Kasumi-1 (cell line): ENCODE measurements around the gene TMEM244.
"Not testable (repeated sequence)": the region's sequence is repeated elsewhere in the genome, so short reads cannot be mapped to it uniquely, and the experiment has no call there.

Source experiments
- DNase-seq, 2 experiments: peaks; one replicate each; lab custom pipeline; 2025; lab: John Stamatoyannopoulos, UW

The TMEM244 gene

DNA sequence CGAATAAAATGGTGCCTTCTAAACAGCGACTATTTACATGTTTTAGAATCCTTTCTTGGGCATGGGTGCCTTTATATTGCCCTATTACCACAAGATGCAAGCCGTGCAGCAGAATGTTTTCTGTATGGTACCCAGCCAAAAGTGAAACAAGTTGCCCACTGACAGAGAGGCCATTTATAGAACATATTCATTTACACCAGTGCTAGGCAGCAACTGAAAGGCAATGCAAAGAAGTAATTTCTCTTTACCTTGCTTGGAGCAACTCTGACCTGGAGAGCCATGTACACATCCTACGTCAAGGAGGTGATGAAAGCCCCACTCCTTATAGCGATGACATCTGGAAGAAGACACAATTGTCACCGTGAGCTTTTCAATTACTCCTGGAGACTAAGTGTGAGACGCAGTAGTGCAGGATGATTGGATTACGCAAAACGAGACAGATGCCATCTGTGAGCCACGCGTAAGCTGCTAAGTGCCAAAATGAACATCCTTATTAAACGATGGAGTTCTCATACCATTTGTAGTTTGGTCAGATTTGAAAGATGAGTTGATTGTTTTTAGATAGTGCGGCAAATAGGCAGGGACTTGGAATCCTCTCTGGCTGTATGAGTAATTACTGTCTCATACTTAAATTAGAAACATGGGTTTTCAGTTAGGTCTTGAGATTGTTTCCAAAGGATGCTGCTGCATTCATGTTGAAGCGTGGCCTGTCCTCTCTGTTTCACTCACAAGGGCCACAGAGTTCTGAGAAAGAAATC lies at the start of gene TMEM244:
TSS of gene TMEM244 (minus strand) at position 408 of the 758 bp plus-strand sequence. CDS start at position 281, 127 bp downstream.
- DNase-seq = no peak

DNA sequence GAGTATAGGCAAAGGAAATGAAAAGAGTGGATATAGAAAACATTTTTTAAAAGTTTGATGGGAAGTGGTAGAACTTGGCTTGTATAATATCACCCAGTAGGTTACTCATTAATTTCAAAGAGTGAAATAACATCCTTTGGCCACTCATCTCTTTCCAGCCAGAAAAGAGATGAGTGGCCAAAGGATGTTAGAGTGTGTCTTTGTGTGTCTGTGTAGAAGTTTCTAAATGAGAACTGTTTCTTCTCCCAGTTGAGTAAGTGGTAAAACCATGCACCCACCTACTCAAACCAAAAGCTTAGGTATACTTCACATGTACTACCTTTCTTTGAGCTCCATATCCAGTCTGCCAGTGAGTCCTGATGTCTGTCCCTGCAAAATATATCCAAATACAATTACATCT lies 47.7 kb upstream of the TMEM244 start:
- no peak for DNase-seq

DNA sequence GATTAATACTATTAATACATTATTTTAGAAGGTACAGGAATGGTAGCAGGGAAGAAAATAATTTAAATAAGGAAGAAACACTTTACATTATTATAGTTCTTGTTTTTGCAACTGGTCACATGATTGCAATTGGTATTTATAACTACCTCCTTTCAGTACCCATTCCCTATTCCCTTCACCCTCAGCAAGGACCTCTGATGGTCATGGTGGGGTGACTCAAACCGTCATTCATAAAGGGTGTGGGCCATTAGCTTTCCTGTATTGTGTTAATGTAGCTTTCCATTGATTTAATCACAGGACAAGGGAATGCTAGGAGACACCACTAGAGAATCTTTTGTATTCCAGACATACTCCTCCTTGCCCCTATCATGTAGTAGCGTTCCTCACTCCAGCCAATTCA lies 47.2 kb upstream of the TMEM244 start:
- DNase-seq = no peak

DNA sequence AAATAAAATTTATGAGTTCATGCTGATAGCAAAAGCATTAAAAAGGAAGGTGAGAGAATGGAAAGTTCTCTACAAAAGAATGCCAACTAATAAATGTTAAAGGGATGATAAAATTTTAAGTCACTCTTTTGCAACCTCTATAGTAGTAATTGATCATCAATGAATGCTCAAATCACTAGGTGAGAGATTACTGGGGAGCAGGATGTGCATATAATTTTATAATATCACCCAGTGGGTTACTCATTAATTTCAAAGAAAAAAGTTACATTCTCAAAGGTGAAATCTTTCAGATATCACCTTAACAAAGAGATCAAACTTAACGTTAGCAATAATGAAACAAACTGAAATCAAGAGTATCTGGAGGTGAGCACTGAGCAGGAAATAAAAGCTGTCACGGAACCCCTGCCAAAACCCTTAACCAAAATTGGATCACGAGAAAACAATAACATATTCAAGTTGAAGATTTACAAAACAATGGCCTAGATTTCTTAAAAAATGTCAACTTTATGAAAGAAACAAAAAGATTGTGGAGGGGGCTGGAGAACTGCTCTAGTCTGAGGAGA lies 45.5 kb upstream of the TMEM244 start:
- no peak for DNase-seq

GRCh38 chr6:129903082-129903481 lies 42.0 kb upstream of the TMEM244 start:
- DNase-seq = no peak

GRCh38 chr6:129902681-129903080 lies 41.6 kb upstream of the TMEM244 start:
- DNase-seq = no peak

DNA sequence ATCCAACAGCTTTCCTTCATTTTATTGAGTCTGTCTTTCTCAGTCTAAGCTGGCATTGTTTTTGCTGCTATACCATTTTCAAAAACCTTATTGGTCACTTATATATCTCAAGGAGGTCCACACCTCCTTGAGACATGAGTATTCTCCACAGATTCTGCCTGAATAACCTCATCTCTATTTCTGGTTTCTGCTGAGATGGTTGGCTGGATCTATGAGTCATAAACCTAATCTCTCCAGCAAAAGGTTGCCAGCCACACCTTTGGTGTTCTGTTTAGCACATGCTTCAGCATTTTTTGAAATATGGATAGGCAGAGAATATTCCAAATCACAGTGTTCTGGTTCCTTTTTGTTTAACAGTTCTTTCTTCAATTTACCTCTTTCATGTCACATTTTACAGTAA lies 40.8 kb upstream of the TMEM244 start:
- DNase-seq = no peak

DNA sequence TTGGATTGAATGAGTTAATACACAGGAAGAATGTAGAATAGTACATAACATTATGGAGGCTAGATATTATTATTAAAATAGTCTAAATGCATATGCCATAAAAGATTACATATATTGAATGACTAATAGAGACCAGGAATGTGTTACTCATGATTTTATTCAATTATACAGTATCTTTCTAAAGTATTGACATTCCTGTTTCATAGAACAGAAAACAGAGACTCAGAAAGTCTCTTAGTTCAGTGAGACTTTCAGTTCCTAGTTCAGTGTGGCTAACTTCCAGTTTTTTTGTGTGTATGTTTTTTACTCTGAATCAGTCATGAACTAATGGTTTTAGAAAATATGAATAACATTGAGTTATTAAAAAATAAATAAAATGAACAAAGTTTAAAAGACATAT lies 34.6 kb upstream of the TMEM244 start:
- DNase-seq = no peak

GRCh38 chr6:129894921-129895320 lies 33.8 kb upstream of the TMEM244 start:
- DNase-seq = no peak

DNA sequence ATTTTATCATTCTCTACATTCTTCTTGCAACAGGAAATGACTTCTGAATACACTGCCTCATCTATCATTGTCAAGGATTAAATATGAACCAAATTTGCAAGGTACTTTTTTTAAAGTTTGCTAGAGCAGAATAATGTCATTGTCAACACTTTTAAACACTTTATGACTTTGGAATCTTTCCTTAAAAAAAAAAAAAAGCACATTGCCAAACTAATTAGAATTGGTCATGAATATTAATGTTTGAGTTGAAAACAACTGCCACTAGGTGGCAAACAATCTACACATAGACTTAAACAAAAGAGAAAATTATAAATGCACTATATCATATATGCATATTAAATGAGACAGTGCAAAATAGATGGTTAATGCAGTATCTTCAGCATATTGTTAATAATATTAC lies 32.5 kb upstream of the TMEM244 start:
- peak; percentile 6 to 19 for DNase-seq

GRCh38 chr6:129890701-129891100 lies 29.6 kb upstream of the TMEM244 start:
- no peak for DNase-seq

- DNase-seq = no peak
These were observed 29.0 kb upstream of the TMEM244 start for GRCh38 chr6:129890164-129890563.

- no peak for DNase-seq
These were observed 28.5 kb upstream of the TMEM244 start for GRCh38 chr6:129889580-129889979.

- no peak for DNase-seq
These were observed 25.5 kb upstream of the TMEM244 start for GRCh38 chr6:129886401-129887155.

GRCh38 chr6:129884211-129884610 lies 23.1 kb upstream of the TMEM244 start:
- DNase-seq = no peak

- no peak for DNase-seq
These were observed 21.5 kb upstream of the TMEM244 start for GRCh38 chr6:129882510-129883023.

- DNase-seq = not testable (repeated sequence)
These were observed 16.8 kb upstream of the TMEM244 start for GRCh38 chr6:129877894-129878293.

DNA sequence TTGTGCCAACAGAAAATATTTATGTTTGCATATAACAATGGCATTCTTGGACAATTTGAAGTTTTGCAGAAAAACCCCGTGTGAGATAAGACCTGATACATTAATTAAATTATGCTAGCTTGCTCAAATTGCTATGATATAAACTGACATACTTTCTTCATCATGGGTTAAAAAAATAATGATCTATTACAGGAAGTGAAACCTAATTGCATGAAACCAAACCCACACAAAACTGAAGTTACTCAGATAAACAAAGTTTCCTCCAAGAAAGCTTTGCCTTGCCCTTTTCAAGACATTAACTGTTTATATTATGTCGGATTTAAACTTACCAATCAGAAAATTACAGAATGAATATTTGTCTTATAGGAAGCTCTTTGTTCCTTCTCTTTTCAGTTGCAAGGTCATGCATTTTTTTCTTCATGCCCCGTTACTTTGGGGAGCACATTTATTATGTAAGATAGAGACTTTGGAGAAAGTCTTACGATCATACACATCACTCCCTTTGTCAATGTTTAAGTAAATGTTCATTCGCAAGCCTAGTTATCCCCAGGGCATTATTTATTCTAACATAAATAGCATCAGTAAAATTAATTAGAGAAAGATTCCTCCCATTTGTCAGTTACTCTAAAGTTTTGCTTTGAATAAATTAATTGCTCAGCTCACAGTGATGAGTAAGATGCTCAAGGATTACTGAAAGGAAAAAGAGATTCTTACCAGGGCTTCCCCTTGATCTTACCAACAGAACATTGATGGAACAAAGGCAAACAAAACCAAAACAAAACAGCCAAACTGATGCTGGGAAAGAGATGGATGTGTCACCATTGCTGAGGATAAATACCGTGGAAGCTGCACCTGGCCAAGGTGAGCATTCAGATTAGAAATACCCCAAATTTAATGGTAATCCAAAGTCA lies 14.8 kb upstream of the TMEM244 start:
- no peak for DNase-seq

DNA sequence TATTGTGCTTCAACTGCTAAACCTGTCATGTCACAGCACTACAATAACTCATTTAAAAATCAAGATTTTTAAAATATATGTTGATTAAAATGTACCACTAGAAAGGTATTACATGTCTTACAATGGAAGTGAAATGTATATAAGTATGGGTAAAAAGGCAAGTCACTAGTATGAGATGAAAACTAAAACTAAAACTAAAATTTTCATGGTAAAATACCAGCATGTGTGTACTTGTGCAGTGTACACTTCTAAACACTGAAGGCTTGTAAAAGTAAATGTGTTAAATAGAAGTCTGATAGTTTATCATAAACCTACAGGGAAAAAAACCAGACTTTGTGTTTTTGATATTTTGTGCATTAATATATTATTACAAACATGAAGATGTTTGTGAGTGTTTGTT lies 13.7 kb upstream of the TMEM244 start:
- no peak for DNase-seq

GRCh38 chr6:129872586-129872985 lies 11.5 kb upstream of the TMEM244 start:
- DNase-seq = no peak

- no peak for DNase-seq
These were observed 10.1 kb upstream of the TMEM244 start for GRCh38 chr6:129871221-129871620.

GRCh38 chr6:129867403-129867802 lies 6.3 kb upstream of the TMEM244 start:
- no peak for DNase-seq
